ENCODE results near the gene STK25.

DNA sequence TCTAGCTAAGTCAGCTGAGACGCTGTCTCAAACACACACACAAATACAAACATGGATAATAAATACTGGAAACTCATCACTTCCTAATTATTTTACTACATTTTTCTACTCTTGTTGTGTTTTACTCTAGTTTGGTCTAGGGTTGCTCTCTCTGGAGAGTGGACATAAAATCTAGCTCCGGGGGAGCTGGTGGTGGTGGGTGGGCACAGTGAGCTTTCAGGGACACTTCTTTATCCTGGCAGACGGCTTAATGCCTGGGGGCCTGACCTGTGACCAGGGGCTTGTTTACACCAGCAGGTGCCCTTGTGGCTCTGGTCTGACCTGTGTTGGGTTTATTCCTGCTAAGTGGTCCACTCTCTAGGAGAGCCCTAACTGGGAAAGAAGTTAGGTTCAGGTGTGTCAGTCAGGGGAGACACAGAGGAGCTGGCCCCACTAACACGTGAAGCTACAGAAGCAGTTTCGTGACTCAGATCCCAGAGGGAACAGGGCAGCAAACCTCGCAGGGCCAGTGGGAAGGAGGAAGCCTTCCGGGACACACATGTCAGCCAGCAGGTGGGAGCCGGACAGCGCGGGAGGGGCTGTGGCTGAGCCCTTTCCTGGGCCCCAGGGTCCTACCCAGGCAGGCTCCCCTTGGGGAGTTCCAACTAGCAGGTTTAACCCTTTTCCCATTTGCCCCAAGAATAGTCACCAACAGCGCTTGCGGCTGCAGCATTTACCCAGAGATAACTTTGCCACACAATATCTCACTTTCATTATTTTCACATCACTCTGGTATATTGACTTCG lies 27.7 kb upstream of the STK25 start:
- TF ChIP-seq, protein P1, sequence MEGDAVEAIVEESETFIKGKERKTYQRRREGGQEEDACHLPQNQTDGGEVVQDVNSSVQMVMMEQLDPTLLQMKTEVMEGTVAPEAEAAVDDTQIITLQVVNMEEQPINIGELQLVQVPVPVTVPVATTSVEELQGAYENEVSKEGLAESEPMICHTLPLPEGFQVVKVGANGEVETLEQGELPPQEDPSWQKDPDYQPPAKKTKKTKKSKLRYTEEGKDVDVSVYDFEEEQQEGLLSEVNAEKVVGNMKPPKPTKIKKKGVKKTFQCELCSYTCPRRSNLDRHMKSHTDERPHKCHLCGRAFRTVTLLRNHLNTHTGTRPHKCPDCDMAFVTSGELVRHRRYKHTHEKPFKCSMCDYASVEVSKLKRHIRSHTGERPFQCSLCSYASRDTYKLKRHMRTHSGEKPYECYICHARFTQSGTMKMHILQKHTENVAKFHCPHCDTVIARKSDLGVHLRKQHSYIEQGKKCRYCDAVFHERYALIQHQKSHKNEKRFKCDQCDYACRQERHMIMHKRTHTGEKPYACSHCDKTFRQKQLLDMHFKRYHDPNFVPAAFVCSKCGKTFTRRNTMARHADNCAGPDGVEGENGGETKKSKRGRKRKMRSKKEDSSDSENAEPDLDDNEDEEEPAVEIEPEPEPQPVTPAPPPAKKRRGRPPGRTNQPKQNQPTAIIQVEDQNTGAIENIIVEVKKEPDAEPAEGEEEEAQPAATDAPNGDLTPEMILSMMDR (IDR thresholded peaks at IDR 0.05; ENCODE audit: extremely low read depth in 1 of 2, insufficient read depth in 1 of 2, low read depth in 1 of 2, low read length in 2 of 2) = no peak
- TF ChIP-seq POLR2A (IDR thresholded peaks at IDR 0.05; ENCODE audit: low read depth, low read length) = no peak
